GM12864 (cell line): ENCODE results near the gene DNMT3A.

Experiments
- DNase-seq: peaks from one replicate; pipeline ENCODE4 v3.0.0-alpha.2; 2011; ENCODE audit warnings: low read depth
- H3K4me3 ChIP-seq: 2 replicates; pipeline ENCODE4 v1.5.1; 2011; ENCODE audit warnings: mild to moderate bottlenecking, low read depth, low read length, control low read depth
- CTCF ChIP-seq: IDR thresholded peaks from 2 replicates; pipeline ENCODE4 v1.5.1; 2011; ENCODE audit warnings: low read depth, mild to moderate bottlenecking, moderate library complexity, low read length, control low read depth, inconsistent platforms; ENCODE audit errors: missing control alignments

Gene DNMT3A

GRCh38 chr2:25198576-25198975 is 143.1 kb downstream of the DNMT3A start:
- DNase-seq = no peak
- no peak overlapping the region for H3K4me3 ChIP-seq
- no peak for TF ChIP-seq CTCF

GRCh38 chr2:25198209-25198525 is 143.6 kb downstream of the DNMT3A start:
- DNase-seq = no peak
- no peak for TF ChIP-seq CTCF
- H3K4me3 ChIP-seq = no peak overlapping the region

- TF ChIP-seq CTCF = no peak
- no peak for DNase-seq
- H3K4me3 ChIP-seq = no peak overlapping the region
Observed at GRCh38 chr2:25197336-25198208, 144.2 kb downstream of the DNMT3A start.

GRCh38 chr2:25194576-25195122 is 147.1 kb downstream of the DNMT3A start:
- TF ChIP-seq CTCF = no peak
- H3K4me3 ChIP-seq = no peak overlapping the region
- DNase-seq = no peak

GRCh38 chr2:25190536-25190935 is 151.2 kb downstream of the DNMT3A start:
- no peak for DNase-seq

GRCh38 chr2:25188405-25188804 is 153.3 kb downstream of the DNMT3A start:
- no peak for DNase-seq
- H3K4me3 ChIP-seq = no peak overlapping the region
- no peak for TF ChIP-seq CTCF

More at GRCh38 chr2:25190536-25190935, 151.2 kb downstream of the DNMT3A start:
- no peak for TF ChIP-seq CTCF
- no peak overlapping the region for H3K4me3 ChIP-seq
